Right lobe of liver (tissue), 4 donors: ENCODE results near the gene VPS35.

Experiments
- CTCF ChIP-seq, 4 donors: fragments of 200-600 bp in 3 of 4; fragments of 450-650 bp in 1 of 4; IDR thresholded peaks; one replicate each; pipeline versions ENCODE4 v1.5.1 to v1.8.0; 2016 to 2022; ENCODE audit warnings: antibody characterized with exemption in 4 of 4, mild to moderate bottlenecking in 2 of 4
- POLR2A ChIP-seq: fragments of 450-650 bp; IDR thresholded peaks from one replicate; pipeline ENCODE4 v1.6.1; 2017; ENCODE audit warnings: antibody characterized with exemption, mild to moderate bottlenecking
- donor health status: DM: no; HTN: no; CAD: no.
- donor health status: DM: no; HTN: no; CAD: no.
- donor health status: DM: no; HTN: yes; CAD: no.

GRCh38 chr16:46727630-46728029 is 38.7 kb upstream of the VPS35 start:
- TF ChIP-seq CTCF (IDR thresholded peaks at IDR 0.05): no peak
- TF ChIP-seq POLR2A: no peak
